GM23248 (cell line): ENCODE results near the gene OR11L1.

Experiments
- EZH2 ChIP-seq: fragments of 200-600 bp; sonication (generic); IDR thresholded peaks from 2 replicates; pipeline ENCODE4 v1.6.1; 2018; ENCODE audit warnings: antibody characterized with exemption, mild to moderate bottlenecking; ENCODE audit not compliant: insufficient read depth, poor library complexity, severe bottlenecking
- EZH2phosphoT487 ChIP-seq: fragments of 200-600 bp; sonication (generic); IDR thresholded peaks from 2 replicates; pipeline ENCODE4 v1.6.1; 2018; ENCODE audit warnings: antibody characterized with exemption, moderate library complexity, mild to moderate bottlenecking, low read depth; ENCODE audit not compliant: insufficient read depth

- TF ChIP-seq EZH2phosphoT487 (no peak), EZH2 (no peak)
Observed at GRCh38 chr1:247862756-247863155, 21.1 kb upstream of the OR11L1 start.
